ENCODE data around the gene BPIFB6. TPM values are rescaled to one million over a fixed set of nuclear protein-coding genes. Genes with fewer than 3 reads are reported as not detected.

BPIFB6 gene
- polyA plus RNA-seq, 1 donor (not counting 4 experiments of a cell fraction or from before 2014, with no cell fraction given): not detected

DNA sequence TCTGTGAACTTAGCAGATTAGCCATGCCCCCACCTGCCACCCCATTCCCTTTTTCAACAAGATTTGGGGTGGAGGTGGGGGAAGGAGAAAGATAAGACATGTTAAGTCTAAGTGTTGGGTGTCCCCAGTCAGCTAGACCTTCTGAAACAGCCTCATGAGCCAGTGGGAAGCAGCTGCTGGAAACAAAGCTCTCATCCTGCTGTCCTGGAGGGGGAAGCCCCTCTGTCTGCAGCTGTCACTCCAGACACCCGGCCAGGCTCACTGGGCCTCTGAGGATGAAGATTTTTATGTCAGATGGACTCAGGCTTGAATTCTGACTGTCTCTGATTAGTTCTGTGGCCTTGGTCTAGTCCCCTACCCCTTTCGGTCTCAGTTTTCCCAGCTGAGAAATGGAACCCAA is 23.3 kb downstream of the BPIFB6 start:
- Histone ChIP-seq H3K4me3 (ENCODE audit: control insufficient read depth in 2 of 3, extremely low read depth in 1 of 3, insufficient read depth in 2 of 3, low read depth in 1 of 3, low read length in 3 of 3) (no peak overlapping the region), H3K27ac (ENCODE audit: control insufficient read depth, insufficient read depth, low read length) (no peak overlapping the region), H3K4me1 (ENCODE audit: control insufficient read depth, extremely low read depth, insufficient read depth, low read length) (no peaks in the 10 kb centered on the region), H3K79me2 (ENCODE audit: control insufficient read depth, insufficient read depth, low read length) (no peaks in the 10 kb centered on the region), H3K9me1 (ENCODE audit: control insufficient read depth, extremely low read depth, insufficient read depth, low read length) (no peaks in the 10 kb centered on the region), H4K20me1 (ENCODE audit: control insufficient read depth, extremely low read depth, insufficient read depth, low read length) (no peaks in the 10 kb centered on the region), H3K4me2 (ENCODE audit: control insufficient read depth, extremely low read depth, insufficient read depth, low read depth, low read length) (no peak overlapping the region), H3K27me3 (ENCODE audit: control insufficient read depth, extremely low read depth, insufficient read depth, low read length) (no peaks in the 10 kb centered on the region), H3K9me3 (ENCODE audit: control insufficient read depth, low read depth, low read length) (no peaks in the 10 kb centered on the region), H2AFZ (ENCODE audit: control insufficient read depth, low read length) (no peak overlapping the region), H3K36me3 (ENCODE audit: control insufficient read depth in 2 of 2, extremely low read depth in 1 of 2, insufficient read depth in 2 of 2, low read length in 2 of 2) (no peaks in the 10 kb centered on the region), H3K9ac (ENCODE audit: control insufficient read depth, extremely low read depth, insufficient read depth, low read length) (no peak overlapping the region)
- dilution Hi-C loops (cut with MboI; ENCODE audit: extremely low pct_ligation_motif_present, low sequenced_read_pairs): no loop called here
- FAIRE-seq (no peak), DNase-seq (ENCODE audit: low read depth, low spot score) (no peak)
- no peak for TF ChIP-seq EZH2 (IDR thresholded peaks at IDR 0.05; ENCODE audit: low read length)
- TF ChIP-seq, protein P1, sequence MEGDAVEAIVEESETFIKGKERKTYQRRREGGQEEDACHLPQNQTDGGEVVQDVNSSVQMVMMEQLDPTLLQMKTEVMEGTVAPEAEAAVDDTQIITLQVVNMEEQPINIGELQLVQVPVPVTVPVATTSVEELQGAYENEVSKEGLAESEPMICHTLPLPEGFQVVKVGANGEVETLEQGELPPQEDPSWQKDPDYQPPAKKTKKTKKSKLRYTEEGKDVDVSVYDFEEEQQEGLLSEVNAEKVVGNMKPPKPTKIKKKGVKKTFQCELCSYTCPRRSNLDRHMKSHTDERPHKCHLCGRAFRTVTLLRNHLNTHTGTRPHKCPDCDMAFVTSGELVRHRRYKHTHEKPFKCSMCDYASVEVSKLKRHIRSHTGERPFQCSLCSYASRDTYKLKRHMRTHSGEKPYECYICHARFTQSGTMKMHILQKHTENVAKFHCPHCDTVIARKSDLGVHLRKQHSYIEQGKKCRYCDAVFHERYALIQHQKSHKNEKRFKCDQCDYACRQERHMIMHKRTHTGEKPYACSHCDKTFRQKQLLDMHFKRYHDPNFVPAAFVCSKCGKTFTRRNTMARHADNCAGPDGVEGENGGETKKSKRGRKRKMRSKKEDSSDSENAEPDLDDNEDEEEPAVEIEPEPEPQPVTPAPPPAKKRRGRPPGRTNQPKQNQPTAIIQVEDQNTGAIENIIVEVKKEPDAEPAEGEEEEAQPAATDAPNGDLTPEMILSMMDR (optimal IDR thresholded peaks at IDR 0.05 in 1 of 3, IDR thresholded peaks at IDR 0.05 in 1 of 3, conservative IDR thresholded peaks at IDR 0.05 in 1 of 3; ENCODE audit: extremely low read depth in 1 of 3, insufficient read depth in 2 of 3, low read length in 3 of 3): no peak

DNA sequence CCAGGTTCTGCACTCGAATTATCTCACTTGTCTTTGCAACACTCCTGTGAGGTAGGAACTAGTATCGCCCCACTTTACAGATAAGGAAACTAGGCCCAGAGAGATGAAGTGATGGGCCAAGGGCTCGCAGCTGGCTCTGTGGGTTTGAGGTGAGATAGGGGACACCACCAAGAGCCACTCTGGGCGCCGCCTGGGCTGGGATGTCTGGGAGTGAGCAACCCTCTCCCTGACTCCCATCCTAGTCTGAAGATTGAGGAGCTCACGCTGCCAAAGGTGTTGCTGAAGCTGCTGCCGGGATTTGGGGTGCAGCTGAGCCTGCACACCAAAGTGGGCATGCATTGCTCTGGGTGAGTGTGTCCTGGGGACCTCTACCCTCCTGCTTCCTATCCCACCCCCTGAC is 27.7 kb downstream of the BPIFB6 start:
- no peaks in the 10 kb centered on the region for H3K4me1 ChIP-seq (ENCODE audit: control insufficient read depth, extremely low read depth, insufficient read depth, low read length)
- FAIRE-seq (no peak), DNase-seq (ENCODE audit: low read depth, low spot score) (no peak)
- H3K27me3 ChIP-seq (ENCODE audit: control insufficient read depth, extremely low read depth, insufficient read depth, low read length): no peaks in the 10 kb centered on the region
- no peaks in the 10 kb centered on the region for H3K9me1 ChIP-seq (ENCODE audit: control insufficient read depth, extremely low read depth, insufficient read depth, low read length)
- no peaks in the 10 kb centered on the region for H3K36me3 ChIP-seq (ENCODE audit: control insufficient read depth in 2 of 2, extremely low read depth in 1 of 2, insufficient read depth in 2 of 2, low read length in 2 of 2)
- no peaks in the 10 kb centered on the region for H4K20me1 ChIP-seq (ENCODE audit: control insufficient read depth, extremely low read depth, insufficient read depth, low read length)
- dilution Hi-C loops (cut with MboI; ENCODE audit: extremely low pct_ligation_motif_present, low sequenced_read_pairs): no loop called here
- no peak overlapping the region for H3K27ac ChIP-seq (ENCODE audit: control insufficient read depth, insufficient read depth, low read length)
- H2AFZ ChIP-seq (ENCODE audit: control insufficient read depth, low read length): no peak overlapping the region
- TF ChIP-seq, protein P1 (optimal IDR thresholded peaks at IDR 0.05 in 1 of 3, IDR thresholded peaks at IDR 0.05 in 1 of 3, conservative IDR thresholded peaks at IDR 0.05 in 1 of 3; ENCODE audit: extremely low read depth in 1 of 3, insufficient read depth in 2 of 3, low read length in 3 of 3): no peak
- TF ChIP-seq EZH2 (IDR thresholded peaks at IDR 0.05; ENCODE audit: low read length): no peak
- no peak overlapping the region for H3K4me2 ChIP-seq (ENCODE audit: control insufficient read depth, extremely low read depth, insufficient read depth, low read depth, low read length)
- H3K9me3 ChIP-seq (ENCODE audit: control insufficient read depth, low read depth, low read length): no peaks in the 10 kb centered on the region
- H3K4me3 ChIP-seq (ENCODE audit: control insufficient read depth in 2 of 3, extremely low read depth in 1 of 3, insufficient read depth in 2 of 3, low read depth in 1 of 3, low read length in 3 of 3): no peak overlapping the region
- no peaks in the 10 kb centered on the region for H3K79me2 ChIP-seq (ENCODE audit: control insufficient read depth, insufficient read depth, low read length)
- H3K9ac ChIP-seq (ENCODE audit: control insufficient read depth, extremely low read depth, insufficient read depth, low read length): no peak overlapping the region

Measured in keratinocyte (primary cell).